Activated gamma-delta T cell (primary cell): Measurements from ENCODE around the gene FBXW11.

ENCODE experiments used
- DNase-seq: peaks from one replicate; lab custom pipeline; 2025; lab: John Stamatoyannopoulos, UW

The FBXW11 gene

DNA sequence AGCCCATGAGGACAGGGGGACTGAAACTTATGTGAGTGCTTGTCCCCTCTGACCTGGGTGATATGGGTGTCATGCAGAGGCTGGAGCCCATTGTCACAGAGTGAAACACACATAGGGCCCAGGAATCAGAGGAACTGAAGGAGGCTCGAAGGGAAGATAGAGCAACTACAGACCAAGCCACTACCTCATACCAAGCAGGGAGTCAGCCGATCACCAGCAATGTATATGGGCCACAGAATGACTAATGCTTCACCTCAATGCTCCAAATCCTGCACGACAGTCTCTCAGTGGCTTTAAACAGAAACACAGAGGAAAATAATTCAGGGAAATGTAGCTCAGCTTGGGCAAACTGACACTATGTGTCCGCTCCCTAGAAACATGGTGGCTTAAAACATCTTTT lies 8.9 kb upstream of the FBXW11 start:
- DNase-seq = no peak

DNA sequence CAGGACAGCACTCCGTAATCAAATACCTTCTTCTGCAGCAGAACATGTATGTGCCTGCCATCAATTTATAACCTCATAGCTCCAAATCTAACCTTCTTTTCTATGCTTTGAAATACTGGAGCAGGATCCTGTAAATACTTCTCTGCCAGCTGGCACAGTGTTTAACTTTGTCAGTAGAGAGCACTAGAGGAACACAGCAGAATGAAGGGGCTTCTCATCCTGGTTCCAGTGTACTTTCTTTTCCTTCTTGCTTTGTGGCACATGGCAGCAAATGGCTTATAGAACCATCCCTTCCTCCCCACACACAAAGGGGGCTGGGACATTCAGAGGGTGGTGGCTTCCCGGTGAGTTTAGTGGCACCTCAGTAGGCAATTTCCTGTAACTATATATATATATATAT lies 3.8 kb upstream of the FBXW11 start:
- DNase-seq = no peak

GRCh38 chr5:172009536-172010270 lies 3.3 kb upstream of the FBXW11 start:
- no peak for DNase-seq

DNA sequence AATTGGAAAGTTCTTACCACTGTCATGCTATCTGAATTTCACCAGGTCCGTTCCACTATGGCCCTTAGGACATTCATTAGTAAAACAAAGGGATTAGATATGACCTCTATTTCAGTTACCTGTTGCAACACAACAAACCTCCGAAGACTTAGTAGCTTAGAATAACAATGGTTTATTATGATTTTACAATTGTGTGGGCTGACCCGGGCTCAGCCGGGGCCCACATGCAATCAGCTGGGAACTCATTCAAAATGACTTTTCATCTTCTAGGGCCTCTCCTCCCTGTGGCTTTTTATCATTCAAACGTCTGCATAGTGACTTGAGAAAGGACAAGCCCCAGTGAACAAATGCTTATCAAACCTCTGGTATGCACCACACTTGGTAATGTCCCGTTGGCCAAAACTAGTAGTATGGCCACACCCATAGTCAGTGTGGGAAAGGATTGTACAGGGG lies 2.3 kb upstream of the FBXW11 start:
- DNase-seq = no peak

- DNase-seq = no peak
These were observed 1.6 kb upstream of the FBXW11 start for GRCh38 chr5:172008111-172008455.

DNA sequence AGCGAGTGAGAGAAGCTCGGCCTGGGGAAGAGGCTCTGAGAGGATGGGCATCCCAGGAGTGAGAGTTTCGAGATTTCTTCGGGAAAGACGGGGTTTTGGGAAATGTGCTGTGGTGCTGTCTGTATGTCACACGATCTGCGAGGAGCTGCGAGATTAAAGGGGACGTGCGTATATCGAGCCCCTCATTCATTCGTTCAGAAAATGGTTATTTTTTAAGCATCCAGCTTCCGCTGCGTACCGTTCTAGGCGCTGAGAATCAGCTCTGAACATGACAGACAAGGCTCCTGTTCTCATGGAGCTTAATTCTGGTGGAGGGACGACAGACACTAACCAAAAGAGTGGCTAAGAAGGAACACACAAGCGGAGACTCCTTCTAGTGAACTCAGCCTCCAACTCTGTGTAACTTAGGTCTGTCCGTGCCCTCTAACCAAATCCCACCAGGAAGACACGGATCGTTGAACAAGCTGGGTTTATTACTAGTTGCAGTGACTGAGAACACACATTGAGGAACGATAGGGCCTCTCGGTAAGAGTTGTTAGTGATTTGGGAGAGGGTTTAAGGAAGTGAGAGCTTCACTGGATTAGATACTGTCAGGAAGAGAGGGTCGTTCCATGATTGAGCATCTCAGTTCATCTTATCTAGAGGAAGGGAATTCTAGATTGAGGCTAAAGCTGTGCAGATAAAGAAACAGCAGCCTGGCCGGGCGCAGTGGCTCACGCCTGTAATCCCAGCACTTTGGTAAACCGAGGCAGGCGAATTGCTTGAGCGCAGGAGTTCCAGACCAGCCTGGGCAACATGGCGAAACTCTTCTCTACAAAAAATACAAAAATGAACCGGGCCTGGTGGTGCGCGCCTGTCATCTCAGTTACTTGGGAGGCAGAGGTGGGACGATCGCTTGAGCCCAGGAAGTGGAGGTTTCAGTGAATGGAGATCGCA lies 1.0 kb upstream of the FBXW11 start:
- DNase-seq = no peak

- DNase-seq = peak; percentile 12
These were observed 624 bp downstream of the FBXW11 start for GRCh38 chr5:172005708-172006320.

DNA sequence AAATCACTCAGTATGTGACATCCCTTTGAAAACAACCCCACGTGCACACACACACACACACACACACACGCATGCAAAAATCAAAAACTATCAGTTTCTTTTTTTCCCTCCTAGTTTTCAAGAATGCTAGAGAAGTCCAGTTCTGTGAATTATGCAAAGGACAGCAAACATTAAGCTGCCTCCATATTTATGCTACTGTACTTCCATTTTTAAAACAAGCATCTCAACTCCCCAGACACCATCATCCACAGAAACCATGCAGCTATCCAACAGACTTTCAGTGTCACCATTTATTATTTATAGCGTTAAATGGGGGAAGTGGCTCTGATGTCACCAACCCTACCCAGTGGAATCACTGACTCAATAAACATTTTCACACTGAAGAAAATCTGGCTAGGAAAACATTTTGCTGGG lies 1.6 kb downstream of the FBXW11 start:
- no peak for DNase-seq

- no peak for DNase-seq
These were observed 2.7 kb downstream of the FBXW11 start for GRCh38 chr5:172003746-172004145.

GRCh38 chr5:172002840-172003512 lies 3.5 kb downstream of the FBXW11 start:
- no peak for DNase-seq

GRCh38 chr5:172002310-172002709 lies 4.1 kb downstream of the FBXW11 start:
- no peak for DNase-seq

DNA sequence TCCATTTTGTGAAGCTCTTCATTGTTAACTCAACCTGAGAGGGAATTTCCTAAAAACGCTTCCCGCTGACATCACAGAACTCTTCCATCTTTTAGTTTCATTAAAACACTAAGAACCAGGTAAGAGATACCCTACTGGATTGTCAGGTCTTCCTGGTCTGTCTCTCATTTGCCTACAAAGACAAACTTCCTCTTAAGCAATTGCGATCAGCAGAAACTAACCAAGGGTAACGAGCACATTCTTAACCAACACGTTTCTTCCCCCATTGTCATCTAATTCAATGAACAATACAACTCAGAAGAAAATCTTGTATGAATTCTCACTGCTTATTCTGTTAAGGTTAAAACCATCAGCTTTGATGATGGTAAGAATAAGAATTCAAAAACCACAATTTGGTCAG lies 6.6 kb downstream of the FBXW11 start:
- DNase-seq = no peak

- DNase-seq = no peak
These were observed 7.3 kb downstream of the FBXW11 start for GRCh38 chr5:171999100-171999499.

DNA sequence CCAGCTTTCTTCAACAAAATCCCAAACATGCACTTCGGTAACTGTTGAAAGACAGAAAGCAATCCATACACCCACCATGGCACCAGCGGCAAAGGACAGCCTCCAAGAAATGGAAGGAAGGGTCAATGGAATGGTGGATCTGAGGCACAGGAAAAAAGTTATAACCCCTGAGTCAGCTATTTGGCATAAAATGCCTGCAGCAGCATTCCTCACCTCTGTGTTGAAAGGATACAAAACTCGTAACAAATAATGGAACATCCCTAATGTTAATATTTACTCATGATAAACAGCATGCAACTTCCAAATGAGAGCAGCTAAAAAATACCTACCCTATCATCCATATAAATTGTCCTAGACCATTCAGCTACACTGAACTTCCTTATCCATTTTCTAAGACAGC lies 9.4 kb downstream of the FBXW11 start:
- no peak for DNase-seq

DNA sequence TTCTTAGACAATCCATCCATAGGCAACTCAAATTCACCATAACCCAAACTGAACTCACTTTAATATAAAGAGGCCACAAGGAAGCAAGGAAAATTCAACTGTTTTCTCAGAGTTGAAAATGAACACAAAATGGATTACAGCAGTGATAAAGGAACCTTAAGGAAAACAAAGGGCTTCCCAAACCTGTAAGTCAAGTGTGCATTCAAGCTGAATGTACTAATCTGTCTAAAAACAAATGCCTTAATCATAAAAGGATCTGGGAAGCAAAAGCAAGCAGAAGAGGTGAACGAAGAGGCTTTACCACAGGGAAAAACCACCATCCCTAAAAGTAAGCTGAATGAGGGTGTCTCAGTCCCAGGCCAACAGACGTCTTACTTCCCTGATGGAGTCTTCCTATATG lies 13.6 kb downstream of the FBXW11 start:
- no peak for DNase-seq

GRCh38 chr5:171992305-171992704 lies 14.1 kb downstream of the FBXW11 start:
- DNase-seq = no peak

GRCh38 chr5:171990713-171991015 lies 15.8 kb downstream of the FBXW11 start:
- DNase-seq = no peak

DNA sequence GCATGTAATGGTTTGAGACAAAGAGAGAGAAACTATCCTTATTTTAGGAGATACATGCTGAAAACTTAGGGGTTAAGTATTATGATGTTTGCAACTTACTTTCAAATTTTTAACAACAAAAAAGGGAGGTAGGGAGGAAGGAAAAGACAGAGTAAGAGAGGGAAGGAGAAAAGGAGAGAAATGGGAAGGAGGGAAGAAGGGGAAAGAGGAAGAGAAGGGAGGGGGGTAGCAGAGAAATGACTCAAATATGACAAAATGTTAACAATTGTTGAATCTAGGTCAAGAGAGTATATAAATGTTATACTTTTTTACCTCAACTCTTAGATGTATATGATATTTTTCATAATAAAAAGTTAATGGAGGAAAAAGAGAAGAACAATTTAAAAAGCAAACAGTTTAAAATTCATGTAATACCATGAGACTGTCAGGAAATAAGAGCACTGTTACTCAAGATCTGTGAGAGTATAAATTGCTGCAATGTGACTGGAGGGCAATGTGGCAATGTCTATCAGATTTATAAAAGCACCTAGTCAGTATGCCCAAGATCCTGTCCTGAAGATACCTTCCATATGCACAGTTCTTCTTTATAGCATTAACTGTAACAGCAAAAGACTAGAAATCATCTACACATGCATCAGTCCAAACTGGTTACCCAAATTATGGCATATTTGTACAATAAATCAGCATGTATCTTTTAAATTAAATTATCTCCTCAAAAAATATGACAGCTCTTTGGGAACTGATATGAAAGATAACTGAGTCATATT lies 16.3 kb downstream of the FBXW11 start:
- DNase-seq = no peak

DNA sequence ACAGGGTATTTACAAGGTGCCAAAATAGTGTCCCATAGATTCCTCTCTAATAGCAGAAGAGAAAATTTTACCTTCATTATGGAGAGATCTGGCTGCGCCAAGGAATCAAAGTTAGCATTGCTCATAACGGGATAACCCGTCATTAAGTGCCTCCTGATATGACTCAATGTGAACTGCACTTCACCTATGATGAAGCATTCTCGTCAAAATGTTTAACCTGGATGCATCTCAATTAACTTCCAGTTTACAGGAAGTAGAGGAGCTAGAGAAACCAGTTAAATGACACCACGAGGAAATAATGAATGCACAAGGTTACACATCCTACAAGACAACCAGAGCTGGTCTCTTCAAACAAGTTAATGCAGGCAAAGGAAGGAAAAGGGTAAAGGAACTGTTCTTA lies 17.2 kb downstream of the FBXW11 start:
- no peak for DNase-seq

DNA sequence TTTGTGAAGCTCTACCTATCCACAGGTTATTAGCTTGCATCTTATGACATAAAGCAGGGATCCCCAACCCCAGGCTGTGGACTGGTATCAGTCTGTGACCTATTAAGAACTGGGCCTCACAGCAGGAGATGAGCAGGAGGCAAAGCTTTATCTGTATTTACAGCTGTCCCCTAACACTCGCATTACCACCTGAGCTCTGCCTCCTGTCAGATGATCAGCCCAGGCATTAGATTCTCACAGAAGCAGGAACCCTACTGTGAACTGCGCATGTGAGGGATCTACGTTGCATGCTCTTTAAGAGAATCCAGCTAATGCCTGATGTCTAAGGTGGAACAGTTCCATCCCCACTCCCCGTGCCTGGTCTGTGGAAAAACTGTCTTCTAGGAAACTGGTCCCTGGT lies 19.7 kb downstream of the FBXW11 start:
- DNase-seq = no peak

GRCh38 chr5:171984748-171985419 lies 21.6 kb downstream of the FBXW11 start:
- no peak for DNase-seq
